MCF 10A (cell line): ENCODE data around the gene LIPA. TPM values are rescaled to one million over a fixed set of nuclear protein-coding genes. Genes with fewer than 3 reads are reported as not detected.
"Not testable (repeated sequence)": the region's sequence is repeated elsewhere in the genome, so short reads cannot be mapped to it uniquely, and the experiment has no call there.

Source experiments
- BruUV-seq: library from RNA; stranded (reverse); fragments of 400-500 nt; replicated peaks from 2 replicates; lab custom pipeline; 2021; lab: Mats Ljungman, UMichigan
- CTCF ChIA-PET: fragments of 300-600 bp; sonication (Branson Sonifier 250); formaldehyde crosslinking; extraction: SDS; loops from one replicate; lab custom pipeline; 2021; ENCODE audit warnings: antibody characterized with exemption, inconsistent platforms; lab: Yijun Ruan, JAX
- POLR2A ChIA-PET: fragments of 300-600, 350-650 bp; sonication (Branson Sonifier 250); formaldehyde crosslinking; extraction: SDS; loops from one replicate; lab custom pipeline; 2020; ENCODE audit warnings: antibody characterized with exemption, inconsistent platforms; lab: Yijun Ruan, JAX
- DNase-seq: peaks from one replicate; pipeline ENCODE4 v3.0.0-alpha.2; 2018; ENCODE audit not compliant: unreplicated experiment
- H3K27ac Mint-ChIP-seq: one replicate; pipeline ENCODE4 v1.8.0; 2022; ENCODE audit warnings: mild to moderate bottlenecking, low read depth, mixed read lengths; ENCODE audit not compliant: unreplicated experiment
- H3K27me3 Mint-ChIP-seq: one replicate; pipeline ENCODE4 v1.8.0; 2022; ENCODE audit warnings: mixed read lengths; ENCODE audit not compliant: insufficient read depth, unreplicated experiment
- H3K36me3 Mint-ChIP-seq: one replicate; pipeline ENCODE4 v1.8.0; 2022; ENCODE audit warnings: mild to moderate bottlenecking, moderate library complexity, mixed read lengths; ENCODE audit not compliant: insufficient read depth, unreplicated experiment
- H3K4me1 Mint-ChIP-seq: one replicate; pipeline ENCODE4 v1.8.0; 2022; ENCODE audit warnings: mixed read lengths; ENCODE audit not compliant: insufficient read depth, unreplicated experiment
- H3K4me3 Mint-ChIP-seq: one replicate; pipeline ENCODE4 v1.8.0; 2022; ENCODE audit warnings: mild to moderate bottlenecking, moderate library complexity, mixed read lengths; ENCODE audit not compliant: unreplicated experiment
- H3K9me3 Mint-ChIP-seq: one replicate; pipeline ENCODE4 v1.8.0; 2022; ENCODE audit warnings: mixed read lengths; ENCODE audit not compliant: unreplicated experiment
- intact Hi-C: fragments of 100-400 bp; cut with micrococcal nuclease; formaldehyde crosslinking; loops from 2 replicates; pipeline ENCODE4 v1.14.1; 2022
- total RNA-seq: library from RNA; stranded (reverse); gene quantifications from 2 replicates; pipeline ENCODE4 v1.2.3, GENCODE V29; 2022
- TF ChIP-seq, protein P1 (sequence below): fragments of 200-600 bp; IDR thresholded peaks from one replicate; pipeline ENCODE4 v1.8.0; 2022; ENCODE audit warnings: antibody characterized with exemption, mild to moderate bottlenecking; ENCODE audit not compliant: unreplicated experiment

The LIPA gene
- total RNA-seq, 1 experiment from 2014 or later, result 22.3 TPM

GRCh38 chr10:89256340-89256739, 4.8 kb upstream of the LIPA start:
- no TSS peak for BruUV-seq
- no peaks in the 10 kb centered on the region for H3K36me3 Mint-ChIP-seq
- TF ChIP-seq, protein P1, sequence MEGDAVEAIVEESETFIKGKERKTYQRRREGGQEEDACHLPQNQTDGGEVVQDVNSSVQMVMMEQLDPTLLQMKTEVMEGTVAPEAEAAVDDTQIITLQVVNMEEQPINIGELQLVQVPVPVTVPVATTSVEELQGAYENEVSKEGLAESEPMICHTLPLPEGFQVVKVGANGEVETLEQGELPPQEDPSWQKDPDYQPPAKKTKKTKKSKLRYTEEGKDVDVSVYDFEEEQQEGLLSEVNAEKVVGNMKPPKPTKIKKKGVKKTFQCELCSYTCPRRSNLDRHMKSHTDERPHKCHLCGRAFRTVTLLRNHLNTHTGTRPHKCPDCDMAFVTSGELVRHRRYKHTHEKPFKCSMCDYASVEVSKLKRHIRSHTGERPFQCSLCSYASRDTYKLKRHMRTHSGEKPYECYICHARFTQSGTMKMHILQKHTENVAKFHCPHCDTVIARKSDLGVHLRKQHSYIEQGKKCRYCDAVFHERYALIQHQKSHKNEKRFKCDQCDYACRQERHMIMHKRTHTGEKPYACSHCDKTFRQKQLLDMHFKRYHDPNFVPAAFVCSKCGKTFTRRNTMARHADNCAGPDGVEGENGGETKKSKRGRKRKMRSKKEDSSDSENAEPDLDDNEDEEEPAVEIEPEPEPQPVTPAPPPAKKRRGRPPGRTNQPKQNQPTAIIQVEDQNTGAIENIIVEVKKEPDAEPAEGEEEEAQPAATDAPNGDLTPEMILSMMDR, result no peak
- DNase-seq, result no peak
- no peaks in the 10 kb centered on the region for H3K27me3 Mint-ChIP-seq
- peaks cover 6% of the 10 kb centered on the region for H3K4me1 Mint-ChIP-seq
- CTCF ChIA-PET, result interaction anchor here (0.7 to 1.1 kb wide), 2 partner anchors 112 to 113 kb away, joined by 3 to 4 read pairs; no protein-coding TSS in a partner anchor
- H3K9me3 Mint-ChIP-seq, result no peaks in the 10 kb centered on the region
- POLR2A ChIA-PET, result interaction anchor here (0.5 to 1.5 kb wide), 3 partner anchors 45 to 158 kb away, joined by 3 to 5 read pairs (median 3); partner anchors contain the start of gene IFIT5
- H3K4me3 Mint-ChIP-seq, result no peak overlapping the region
- H3K27ac Mint-ChIP-seq, result no peak overlapping the region
- intact Hi-C loops, result no loop called here

DNA sequence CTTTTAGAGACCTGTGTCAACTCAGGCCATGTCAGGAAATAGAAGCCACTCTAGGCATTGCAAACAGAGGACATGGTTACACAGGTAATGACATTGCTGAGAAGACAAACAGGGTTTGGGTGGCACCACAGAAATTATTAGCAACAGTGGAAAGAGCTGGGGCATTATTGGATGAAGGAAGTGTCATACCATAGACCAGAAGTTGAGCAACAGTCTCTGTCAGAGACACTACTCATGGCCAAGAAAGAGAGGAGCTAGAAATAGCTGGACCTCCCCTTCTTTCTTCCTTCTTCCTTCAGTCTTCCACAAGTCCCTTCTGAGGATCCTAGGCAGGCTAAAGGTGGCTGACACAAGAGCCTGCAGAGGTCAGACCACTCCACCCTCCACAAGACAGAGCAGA, 4.2 kb upstream of the LIPA start:
- POLR2A ChIA-PET, result interaction anchor here (0.5 to 1.5 kb wide), 3 partner anchors 45 to 158 kb away, joined by 3 to 5 read pairs (median 3); partner anchors contain the start of gene IFIT5
- Mint-ChIP-seq H3K9me3 (no peaks in the 10 kb centered on the region), H3K27me3 (no peaks in the 10 kb centered on the region), H3K27ac (no peak overlapping the region), H3K4me1 (peaks cover 10% of the 10 kb centered on the region), H3K4me3 (no peak overlapping the region), H3K36me3 (no peaks in the 10 kb centered on the region)
- intact Hi-C loops, result no loop called here
- TF ChIP-seq, protein P1, result no peak
- CTCF ChIA-PET, result interaction anchor here (0.7 to 1.1 kb wide), 2 partner anchors 112 to 113 kb away, joined by 3 to 4 read pairs; no protein-coding TSS in a partner anchor
- no TSS peak for BruUV-seq
- no peak for DNase-seq

DNA sequence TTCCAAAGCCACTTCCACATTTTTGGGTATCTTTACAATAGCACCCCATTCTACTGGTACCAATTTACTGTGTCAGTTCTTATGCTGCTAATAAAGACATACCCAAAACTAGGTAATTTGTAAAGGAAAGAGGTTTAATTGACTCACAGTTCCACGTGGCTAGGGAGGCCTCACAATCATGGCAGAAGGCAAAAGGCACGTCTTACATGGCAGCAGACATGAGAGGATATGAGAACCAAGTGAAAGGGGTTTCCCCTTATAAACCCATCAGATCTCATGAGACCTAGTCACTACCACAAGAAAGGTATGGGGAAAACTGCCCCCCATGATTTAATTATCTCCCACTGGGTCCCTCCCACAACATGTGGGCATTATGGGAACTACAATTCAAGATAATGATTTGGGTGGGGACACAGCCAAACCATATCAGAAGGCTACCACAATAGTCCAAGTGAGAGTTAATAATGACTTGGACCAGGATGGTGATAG, 3.6 kb upstream of the LIPA start:
- H3K27me3 Mint-ChIP-seq, BruUV-seq, H3K27ac Mint-ChIP-seq, intact Hi-C loops, CTCF ChIA-PET, H3K4me3 Mint-ChIP-seq, DNase-seq, H3K36me3 Mint-ChIP-seq, H3K9me3 Mint-ChIP-seq: not testable (repeated sequence)
- POLR2A ChIA-PET, result interaction anchor here (1.5 kb wide), 1 partner anchor 159 kb away, joined by 5 read pairs; the partner anchor contains the start of gene IFIT5
- peaks cover 10% of the 10 kb centered on the region for H3K4me1 Mint-ChIP-seq

GRCh38 chr10:89252225-89252585, 630 bp upstream of the LIPA start:
- intact Hi-C loops, result no loop called here
- ChIA-PET CTCF (no interaction called here), POLR2A (interaction anchor here (0.7 to 2.4 kb wide), 14 partner anchors 10 to 297 kb away, joined by 3 to 31 read pairs (median 5); partner anchors contain the start of genes FAS, IFIT1 and IFIT5)
- no peaks in the 10 kb centered on the region for H3K9me3 Mint-ChIP-seq
- H3K4me1 Mint-ChIP-seq, result peaks cover 16% of the 10 kb centered on the region
- H3K36me3 Mint-ChIP-seq, result no peaks in the 10 kb centered on the region
- no TSS peak for BruUV-seq
- DNase-seq, result no peak
- TF ChIP-seq, protein P1, result no peak
- peak overlapping the region; percentile 92 for H3K4me3 Mint-ChIP-seq
- no peaks in the 10 kb centered on the region for H3K27me3 Mint-ChIP-seq
- no peak overlapping the region for H3K27ac Mint-ChIP-seq
